Stimulated activated memory B cell treated with anti-CD40 and anti-IgM and Interleukin-4, amounts not matched to agents 10 μg/mL and 1 μg/mL and 100 μg/mL, for 72 hours (primary cell): Measurements from ENCODE around the gene C2.

Source experiments
- ATAC-seq: fragments of 150-1000 bp; cut with Tn5 transposase; 2 replicates; pipeline ENCODE4 v1.10.0; 2021
- H3K27ac Mint-ChIP-seq: one replicate; pipeline ENCODE4 v1.8.0; 2022; ENCODE audit warnings: mild to moderate bottlenecking, mixed read lengths
- H3K27me3 Mint-ChIP-seq: one replicate; pipeline ENCODE4 v1.8.0; 2022; ENCODE audit warnings: mixed read lengths
- H3K36me3 Mint-ChIP-seq: one replicate; pipeline ENCODE4 v1.8.0; 2022; ENCODE audit warnings: mixed read lengths
- H3K4me1 Mint-ChIP-seq: one replicate; pipeline ENCODE4 v1.8.0; 2022; ENCODE audit warnings: mixed read lengths
- H3K4me3 Mint-ChIP-seq: one replicate; pipeline ENCODE4 v1.8.0; 2022; ENCODE audit warnings: mild to moderate bottlenecking, moderate library complexity, mixed read lengths
- H3K9me3 Mint-ChIP-seq: one replicate; pipeline ENCODE4 v1.8.0; 2022; ENCODE audit warnings: mixed read lengths

C2 gene

GRCh38 chr6:31954511-31954910, 27.0 kb downstream of the C2 start:
- Mint-ChIP-seq H3K27me3 (no peaks in the 10 kb centered on the region), H3K36me3 (peaks cover 36% of the 10 kb centered on the region), H3K27ac (no peak overlapping the region)

GRCh38 chr6:31956796-31957195, 29.3 kb downstream of the C2 start:
- no peaks in the 10 kb centered on the region for H3K9me3 Mint-ChIP-seq
- no peak for ATAC-seq
- H3K4me1 Mint-ChIP-seq, result peaks cover 40% of the 10 kb centered on the region
- H3K36me3 Mint-ChIP-seq, result peaks cover 52% of the 10 kb centered on the region
- peak overlapping the region; percentile 67 for H3K4me3 Mint-ChIP-seq
- no peak overlapping the region for H3K27ac Mint-ChIP-seq
- no peaks in the 10 kb centered on the region for H3K27me3 Mint-ChIP-seq

More at GRCh38 chr6:31954511-31954910, 27.0 kb downstream of the C2 start:
- H3K4me1 Mint-ChIP-seq, result peaks cover 21% of the 10 kb centered on the region
- H3K9me3 Mint-ChIP-seq, result no peaks in the 10 kb centered on the region
- no peak overlapping the region for H3K4me3 Mint-ChIP-seq
- no peak for ATAC-seq

- H3K27ac Mint-ChIP-seq, result peak overlapping the region; percentile 87
- no peak for ATAC-seq
- H3K27me3 Mint-ChIP-seq, result no peaks in the 10 kb centered on the region
- H3K4me3 Mint-ChIP-seq, result peak overlapping the region; percentile 95
- H3K4me1 Mint-ChIP-seq, result peaks cover 47% of the 10 kb centered on the region
- no peaks in the 10 kb centered on the region for H3K9me3 Mint-ChIP-seq
- H3K36me3 Mint-ChIP-seq, result peaks cover 59% of the 10 kb centered on the region
Observed at GRCh38 chr6:31958412-31958740, 30.9 kb downstream of the C2 start.

- peak within 1 kb of the TSS; percentile 87 for H3K27ac Mint-ChIP-seq
- no peaks in the 10 kb centered on the region for H3K9me3 Mint-ChIP-seq
- ATAC-seq, result peak; percentile 100
- H3K4me3 Mint-ChIP-seq, result peak within 1 kb of the TSS; percentile 95
- peaks cover 59% of the 10 kb centered on the region for H3K36me3 Mint-ChIP-seq
- peaks cover 47% of the 10 kb centered on the region for H3K4me1 Mint-ChIP-seq
- H3K27me3 Mint-ChIP-seq, result no peaks in the 10 kb centered on the region
Observed at GRCh38 chr6:31958741-31959739, 31.5 kb downstream of the C2 start, which contains the start of the genes NELFE and SKIC2. Gene NELFE (minus strand): TSS chr6:31958971. CDS start chr6:31958446, 525 bp downstream. Gene SKIC2 (plus strand): TSS chr6:31959175. CDS start chr6:31959193, 18 bp downstream.

- H3K9me3 Mint-ChIP-seq, result no peaks in the 10 kb centered on the region
- no peaks in the 10 kb centered on the region for H3K27me3 Mint-ChIP-seq
- peak overlapping the region; percentile 87 for H3K27ac Mint-ChIP-seq
- no peak overlapping the region for H3K4me3 Mint-ChIP-seq
- ATAC-seq, result no peak
- H3K4me1 Mint-ChIP-seq, result peaks cover 47% of the 10 kb centered on the region
- peaks cover 62% of the 10 kb centered on the region for H3K36me3 Mint-ChIP-seq
Observed at GRCh38 chr6:31961616-31962015, 34.1 kb downstream of the C2 start.

GRCh38 chr6:31963921-31964320, 36.4 kb downstream of the C2 start:
- no peak for ATAC-seq
- Mint-ChIP-seq H3K27me3 (no peaks in the 10 kb centered on the region), H3K4me1 (peaks cover 44% of the 10 kb centered on the region), H3K27ac (peak overlapping the region; percentile 18), H3K36me3 (peaks cover 78% of the 10 kb centered on the region), H3K4me3 (no peak overlapping the region), H3K9me3 (no peaks in the 10 kb centered on the region)

- Mint-ChIP-seq H3K36me3 (peaks cover 87% of the 10 kb centered on the region), H3K4me1 (peaks cover 43% of the 10 kb centered on the region), H3K27ac (no peak overlapping the region), H3K9me3 (no peaks in the 10 kb centered on the region), H3K4me3 (no peak overlapping the region), H3K27me3 (no peaks in the 10 kb centered on the region)
- ATAC-seq, result no peak
Observed at GRCh38 chr6:31965700-31966099, 38.2 kb downstream of the C2 start.

GRCh38 chr6:31966506-31966905, 39.0 kb downstream of the C2 start:
- ATAC-seq, result no peak
- Mint-ChIP-seq H3K36me3 (peaks cover 79% of the 10 kb centered on the region), H3K4me1 (peaks cover 45% of the 10 kb centered on the region), H3K27ac (no peak overlapping the region), H3K27me3 (no peaks in the 10 kb centered on the region), H3K9me3 (no peaks in the 10 kb centered on the region), H3K4me3 (no peak overlapping the region)

- H3K36me3 Mint-ChIP-seq, result peaks cover 72% of the 10 kb centered on the region
- H3K4me3 Mint-ChIP-seq, result no peak overlapping the region
- peaks cover 38% of the 10 kb centered on the region for H3K4me1 Mint-ChIP-seq
- no peaks in the 10 kb centered on the region for H3K9me3 Mint-ChIP-seq
- no peak for ATAC-seq
- H3K27me3 Mint-ChIP-seq, result no peaks in the 10 kb centered on the region
- no peak overlapping the region for H3K27ac Mint-ChIP-seq
Observed at GRCh38 chr6:31966997-31967925, 39.7 kb downstream of the C2 start.

- Mint-ChIP-seq H3K4me1 (peaks cover 41% of the 10 kb centered on the region), H3K27ac (no peak overlapping the region), H3K36me3 (peaks cover 65% of the 10 kb centered on the region), H3K4me3 (no peak overlapping the region), H3K9me3 (no peaks in the 10 kb centered on the region), H3K27me3 (no peaks in the 10 kb centered on the region)
- ATAC-seq, result no peak
Observed at GRCh38 chr6:31967926-31968320, 40.4 kb downstream of the C2 start.

- Mint-ChIP-seq H3K4me1 (peaks cover 45% of the 10 kb centered on the region), H3K27ac (no peak overlapping the region), H3K27me3 (no peaks in the 10 kb centered on the region), H3K9me3 (no peaks in the 10 kb centered on the region), H3K36me3 (peaks cover 61% of the 10 kb centered on the region), H3K4me3 (no peak overlapping the region)
- ATAC-seq, result no peak
Observed at GRCh38 chr6:31968326-31968725, 40.8 kb downstream of the C2 start.

GRCh38 chr6:31968791-31969711, 41.5 kb downstream of the C2 start:
- no peak overlapping the region for H3K4me3 Mint-ChIP-seq
- no peaks in the 10 kb centered on the region for H3K27me3 Mint-ChIP-seq
- H3K27ac Mint-ChIP-seq, result peak overlapping the region; percentile 94
- peaks cover 52% of the 10 kb centered on the region for H3K4me1 Mint-ChIP-seq
- no peaks in the 10 kb centered on the region for H3K9me3 Mint-ChIP-seq
- ATAC-seq, result no peak
- peaks cover 54% of the 10 kb centered on the region for H3K36me3 Mint-ChIP-seq

GRCh38 chr6:31969712-31970603, 42.4 kb downstream of the C2 start:
- ATAC-seq, result no peak
- Mint-ChIP-seq H3K4me3 (peak overlapping the region; percentile 89), H3K9me3 (no peaks in the 10 kb centered on the region), H3K4me1 (peaks cover 55% of the 10 kb centered on the region), H3K27ac (peak overlapping the region; percentile 94), H3K36me3 (peaks cover 48% of the 10 kb centered on the region), H3K27me3 (no peaks in the 10 kb centered on the region)
